Urothelium cell line (cell line): Measurements from ENCODE around the gene ZNF292.
"Not testable (repeated sequence)": the region's sequence is repeated elsewhere in the genome, so short reads cannot be mapped to it uniquely, and the experiment has no call there.

ENCODE experiments used
- DNase-seq: peaks from one replicate; pipeline ENCODE4 v3.0.0; 2011; ENCODE audit warnings: low spot score, mixed read lengths
- FAIRE-seq: peaks from 2 replicates; lab custom pipeline; 2011; peaks lifted over from hg19 to GRCh38; lab: Jason Lieb, UNC

The ZNF292 gene

DNA sequence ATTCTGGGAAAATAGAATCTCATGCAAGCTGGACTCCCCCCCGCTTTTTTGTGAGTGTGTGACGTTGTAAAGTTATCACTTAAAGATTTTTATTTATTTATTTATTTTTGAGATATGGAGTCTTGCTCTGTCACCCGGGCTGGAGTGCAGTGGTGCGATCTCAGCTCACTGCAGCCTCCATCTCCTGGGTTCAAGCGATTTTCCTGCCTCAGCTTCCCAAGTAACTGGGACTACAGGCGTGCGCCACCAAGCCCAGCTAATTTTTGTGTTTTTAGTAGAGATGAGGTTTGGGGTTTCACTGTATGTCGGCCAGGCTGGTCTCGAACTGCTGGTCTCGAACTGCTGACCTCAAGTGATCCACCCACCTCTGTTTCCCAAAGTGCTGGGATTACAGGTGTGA is 2.2 kb downstream of the ZNF292 start:
- not testable (repeated sequence) for FAIRE-seq, DNase-seq

DNA sequence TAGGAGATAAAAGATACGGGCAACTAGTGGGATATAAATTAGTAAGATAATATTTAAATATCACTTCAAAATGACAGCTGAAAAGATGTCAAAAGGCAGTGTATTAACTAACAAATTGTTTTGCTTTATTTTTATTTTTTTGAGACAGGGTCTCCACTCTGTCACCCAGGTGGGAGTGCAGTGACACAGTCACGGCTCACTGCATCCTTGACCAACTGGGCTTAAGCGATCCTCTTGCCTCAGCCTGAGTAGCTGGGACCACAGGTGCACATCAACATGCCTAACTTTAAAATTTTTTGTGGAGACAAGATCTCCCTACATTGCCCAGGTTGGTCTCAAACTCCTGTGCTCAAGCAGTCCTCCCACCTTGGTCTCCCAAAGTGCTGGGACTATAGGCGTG is 5.9 kb downstream of the ZNF292 start:
- FAIRE-seq, result no peak
- DNase-seq, result no peak

DNA sequence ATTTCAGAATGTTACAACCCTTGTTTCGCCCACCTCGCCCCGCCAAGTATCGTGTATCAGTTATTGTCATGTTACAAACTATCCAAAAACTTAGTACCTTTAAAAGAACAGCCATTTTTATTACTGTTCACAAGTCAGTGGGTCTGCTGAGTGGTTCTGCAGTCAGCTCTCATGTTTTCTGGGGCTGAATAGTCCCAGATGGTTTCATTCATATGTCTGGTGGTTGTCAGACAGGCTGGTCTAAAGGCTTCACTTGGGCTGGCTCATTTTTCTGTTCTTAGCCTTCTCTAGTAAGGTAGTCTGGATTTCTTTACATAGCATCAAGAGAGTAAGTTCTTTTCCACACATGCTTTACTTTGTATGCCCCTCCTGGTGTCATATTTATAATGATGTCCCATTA is 8.6 kb downstream of the ZNF292 start:
- DNase-seq (no peak), FAIRE-seq (no peak)

DNA sequence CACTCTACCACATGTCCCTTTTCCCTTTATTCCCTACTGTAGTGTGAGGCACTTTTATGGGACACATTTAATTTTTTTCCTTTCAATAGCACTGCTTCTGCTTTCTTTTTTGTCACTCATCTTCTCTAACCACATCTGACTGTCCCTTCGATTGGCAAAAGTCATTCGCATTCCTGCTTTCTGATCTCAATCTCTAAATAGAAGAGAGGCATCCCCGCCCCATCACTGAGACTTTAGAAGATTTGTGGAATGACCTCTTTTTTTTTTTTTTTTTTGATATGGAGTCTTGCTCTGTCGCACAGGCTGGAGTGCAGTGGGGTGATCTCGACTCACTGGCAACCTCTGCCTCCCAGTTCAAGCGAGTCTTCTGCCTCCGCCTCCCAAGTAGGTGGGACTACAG is 9.1 kb downstream of the ZNF292 start:
- no peak for FAIRE-seq
- DNase-seq, result no peak

DNA sequence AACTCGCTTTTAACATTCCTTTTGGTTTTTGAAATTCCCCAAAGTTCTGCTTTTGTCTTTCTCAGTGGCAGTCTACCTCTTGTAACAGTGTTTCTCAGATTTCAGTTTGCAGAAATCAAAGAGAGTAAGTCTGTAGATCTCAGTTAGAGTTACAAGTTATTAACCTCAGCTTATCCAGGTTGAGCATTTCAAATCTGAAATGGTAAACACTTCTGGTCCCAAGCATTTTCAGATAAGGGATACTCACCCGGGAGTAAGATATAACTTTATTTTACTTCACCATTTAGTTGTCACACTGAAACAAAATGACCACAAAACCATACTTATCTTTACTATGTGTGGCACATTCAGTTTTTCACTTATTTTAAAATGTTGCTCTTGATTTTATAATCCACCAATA is 9.8 kb downstream of the ZNF292 start:
- no peak for FAIRE-seq
- no peak for DNase-seq

DNA sequence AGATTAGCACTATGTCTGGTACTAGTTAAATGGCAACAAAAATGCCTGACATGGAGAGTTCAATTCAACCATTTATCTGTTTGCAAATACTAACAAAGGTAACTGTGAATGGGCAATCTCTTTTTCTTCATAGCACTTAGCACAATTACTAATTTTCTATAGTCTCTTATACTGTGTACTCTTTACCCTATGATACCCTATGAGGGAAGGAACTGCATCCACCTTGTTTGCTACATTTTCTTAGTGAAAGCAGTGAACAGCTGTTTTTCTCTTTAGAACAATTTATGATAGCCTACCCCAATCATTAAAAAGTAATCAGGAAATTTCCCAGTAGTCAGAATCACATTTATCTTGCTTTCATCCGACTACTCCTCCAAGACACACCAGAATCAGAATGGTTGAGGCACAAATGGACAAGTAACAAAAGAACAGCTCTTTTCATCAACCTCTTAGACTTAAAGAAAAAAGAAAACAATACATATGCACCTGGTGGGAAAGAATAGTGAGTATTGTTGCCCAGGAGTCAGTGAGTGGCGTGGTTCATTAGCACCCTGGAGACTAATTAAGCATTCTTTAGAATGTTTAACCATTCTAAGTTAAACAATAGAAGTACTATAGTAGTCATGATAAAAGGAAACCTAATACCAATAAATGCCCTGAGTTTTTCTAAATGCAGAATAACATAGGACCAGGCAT is 16.7 kb downstream of the ZNF292 start:
- FAIRE-seq (no peak), DNase-seq (no peak)

DNA sequence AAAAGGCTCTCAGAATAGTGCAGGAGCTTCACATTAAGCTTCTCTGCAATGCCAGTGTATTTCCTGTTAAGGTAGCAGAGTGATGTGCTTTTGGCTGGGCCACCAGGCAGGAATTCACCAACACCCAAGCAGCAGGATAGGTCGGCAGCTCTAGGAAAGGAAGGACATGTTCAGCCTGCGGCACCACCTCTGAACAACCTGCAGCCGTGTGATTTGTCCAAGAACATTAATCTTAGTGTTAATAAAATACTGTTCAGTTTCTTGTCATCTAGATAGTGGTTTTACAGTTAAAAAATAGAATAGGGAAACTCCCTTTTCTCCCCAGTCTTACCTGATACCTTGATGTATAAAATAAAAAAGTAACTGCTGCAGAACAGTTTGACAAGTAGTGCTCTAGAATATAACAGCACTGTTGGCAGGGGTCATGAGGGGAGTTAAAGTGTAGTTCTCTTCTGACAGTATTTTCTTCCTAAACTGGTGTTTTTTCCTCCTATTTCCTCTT is 18.8 kb downstream of the ZNF292 start:
- DNase-seq (no peak), FAIRE-seq (no peak)

DNA sequence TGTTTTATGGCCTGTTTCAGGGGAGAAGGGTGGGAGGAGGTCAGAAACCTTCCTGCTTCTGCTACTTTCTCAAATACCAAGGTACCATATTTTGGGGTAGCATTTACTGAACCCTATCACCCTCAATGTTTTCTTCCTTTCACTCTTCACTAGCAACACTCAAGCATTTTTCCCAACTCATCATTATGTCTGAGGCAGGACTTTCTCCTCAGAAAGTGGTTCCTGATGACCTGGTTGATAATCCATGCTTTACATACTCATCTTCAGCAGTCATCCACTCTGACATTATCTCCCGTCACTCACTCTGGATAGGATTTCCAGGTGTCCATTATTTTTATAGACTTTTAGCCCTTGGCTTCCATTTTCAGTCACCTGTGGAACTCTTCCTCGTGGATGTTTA is 21.1 kb downstream of the ZNF292 start:
- no peak for DNase-seq
- no peak for FAIRE-seq

DNA sequence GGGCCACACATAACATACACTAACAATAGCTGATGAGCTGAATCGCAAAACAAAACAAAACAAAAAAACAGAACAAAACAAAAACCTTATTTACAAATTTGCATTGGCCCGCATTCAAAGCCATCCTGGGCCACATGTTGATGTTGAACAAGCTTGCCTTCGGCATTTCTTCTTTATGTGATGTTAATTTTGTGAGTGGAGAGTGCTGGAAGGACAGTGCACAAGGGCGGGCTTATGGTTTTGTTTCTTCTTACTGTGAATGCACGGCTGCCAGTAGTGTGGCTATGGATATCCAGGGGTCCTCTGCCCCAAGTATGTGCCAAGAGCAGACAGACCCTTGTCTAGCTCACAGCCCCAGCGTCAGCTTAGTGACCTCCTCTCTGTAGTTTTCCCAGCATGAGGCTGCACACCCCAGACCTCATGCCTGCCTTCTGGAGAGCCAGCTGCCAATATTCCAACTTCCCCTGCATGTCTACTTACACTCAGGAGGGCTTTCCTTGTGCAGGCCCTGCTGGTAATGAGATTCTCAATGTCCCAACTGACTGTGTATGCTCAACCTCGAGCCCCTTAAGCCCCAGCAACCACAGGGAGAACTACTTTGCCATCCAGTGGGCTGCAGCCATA is 24.9 kb downstream of the ZNF292 start:
- no peak for DNase-seq

DNA sequence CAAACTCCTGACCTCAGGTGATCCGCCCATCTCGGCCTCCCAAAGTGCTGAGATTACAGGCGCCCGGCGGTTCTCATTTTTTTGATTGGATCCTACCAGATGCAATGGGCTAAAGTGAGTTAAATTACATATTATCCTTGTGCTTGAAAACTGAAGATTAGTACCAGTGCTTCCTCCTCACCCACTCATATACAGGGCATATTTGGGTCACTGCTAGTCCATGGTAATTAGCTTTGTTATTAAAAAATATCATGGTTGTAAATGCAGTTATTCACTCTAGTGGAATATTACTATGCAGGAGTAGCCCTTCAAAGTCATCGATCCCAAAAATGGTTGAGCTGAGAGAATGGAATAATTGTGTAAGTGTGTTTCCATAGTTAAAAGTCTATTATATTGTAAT is 26.5 kb downstream of the ZNF292 start:
- FAIRE-seq (no peak), DNase-seq (no peak)

More for the DNA sequence above, 24.9 kb downstream of the ZNF292 start:
- FAIRE-seq, result no peak

DNA sequence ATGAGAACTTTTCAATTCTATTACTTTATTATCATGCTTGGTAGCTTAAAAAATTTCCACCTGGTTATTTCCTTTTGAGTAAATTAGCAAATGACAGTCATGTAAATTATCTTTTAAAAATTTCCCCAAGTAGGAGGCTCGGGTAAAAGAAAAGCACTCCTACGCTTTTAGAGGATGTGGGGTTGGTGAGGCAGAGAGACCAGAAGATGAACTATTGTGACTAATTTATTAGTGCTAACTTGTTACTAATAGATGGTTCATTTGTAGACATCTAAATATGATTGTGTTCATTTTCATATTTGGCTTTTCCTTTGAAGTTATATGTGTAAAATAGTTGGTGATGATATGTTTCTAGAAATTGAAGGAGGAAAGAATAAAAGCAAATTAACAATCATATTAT is 27.0 kb downstream of the ZNF292 start:
- FAIRE-seq (no peak), DNase-seq (no peak)

DNA sequence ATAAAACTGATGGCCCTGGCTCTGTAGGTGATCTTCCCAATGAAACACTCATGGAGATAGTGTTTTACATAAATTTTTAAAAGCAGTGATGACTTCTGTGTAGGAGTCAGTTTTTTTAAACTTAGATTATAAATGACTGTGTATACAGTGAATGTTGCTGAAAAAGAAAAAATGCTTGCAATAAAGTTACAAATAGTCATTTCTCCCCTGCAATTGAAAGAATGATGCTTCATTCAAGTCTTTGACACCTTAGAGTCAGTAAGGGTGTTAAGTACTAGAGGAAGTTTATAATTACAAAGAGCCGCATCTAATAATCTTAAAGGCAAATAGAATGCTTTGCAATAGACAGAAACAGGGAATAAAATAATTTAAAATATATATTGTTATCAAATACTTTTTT is 27.6 kb downstream of the ZNF292 start:
- FAIRE-seq (no peak), DNase-seq (no peak)

DNA sequence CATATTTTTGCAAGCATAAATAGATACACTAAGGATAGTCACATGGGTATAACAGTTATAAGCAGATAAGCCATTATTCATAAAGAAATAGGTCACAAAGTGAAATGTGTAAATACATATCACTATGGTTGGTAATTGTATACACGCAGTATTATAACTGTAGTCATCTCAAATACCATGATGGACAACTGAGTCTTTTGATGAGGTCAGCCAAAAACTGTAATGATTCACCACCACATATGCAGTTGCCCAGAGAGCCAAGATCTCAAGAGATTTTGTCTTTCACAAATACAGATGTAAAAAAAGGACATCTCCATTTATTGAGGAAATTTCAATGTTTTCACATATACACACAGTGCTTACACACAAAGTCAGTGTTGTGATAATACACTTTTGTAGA is 28.3 kb downstream of the ZNF292 start:
- no peak for DNase-seq

DNA sequence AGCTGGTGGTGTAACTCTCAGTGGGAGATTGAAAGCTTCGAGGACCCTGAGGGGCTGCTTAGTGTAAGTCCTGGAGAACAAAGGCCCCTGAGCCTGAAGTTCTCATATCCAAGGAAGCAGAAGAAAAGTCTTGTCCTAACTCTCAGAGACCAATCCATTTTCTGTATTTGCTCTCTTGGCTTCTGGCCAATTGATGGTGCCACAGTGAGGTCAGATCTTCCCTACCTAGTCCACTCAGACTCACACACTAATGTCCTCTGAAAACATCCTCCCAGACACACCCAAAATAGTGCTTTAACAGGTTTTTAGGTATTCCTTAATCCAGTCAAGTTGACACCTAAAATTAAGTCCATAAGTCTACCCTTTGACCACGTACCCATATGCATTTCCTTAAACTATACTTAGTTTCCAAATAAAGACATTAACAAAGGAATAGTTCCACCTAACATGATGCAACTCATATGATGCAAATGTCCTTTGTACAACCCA is 29.4 kb downstream of the ZNF292 start:
- DNase-seq (no peak), FAIRE-seq (no peak)

More for the DNA sequence above, 28.3 kb downstream of the ZNF292 start:
- no peak for FAIRE-seq

DNA sequence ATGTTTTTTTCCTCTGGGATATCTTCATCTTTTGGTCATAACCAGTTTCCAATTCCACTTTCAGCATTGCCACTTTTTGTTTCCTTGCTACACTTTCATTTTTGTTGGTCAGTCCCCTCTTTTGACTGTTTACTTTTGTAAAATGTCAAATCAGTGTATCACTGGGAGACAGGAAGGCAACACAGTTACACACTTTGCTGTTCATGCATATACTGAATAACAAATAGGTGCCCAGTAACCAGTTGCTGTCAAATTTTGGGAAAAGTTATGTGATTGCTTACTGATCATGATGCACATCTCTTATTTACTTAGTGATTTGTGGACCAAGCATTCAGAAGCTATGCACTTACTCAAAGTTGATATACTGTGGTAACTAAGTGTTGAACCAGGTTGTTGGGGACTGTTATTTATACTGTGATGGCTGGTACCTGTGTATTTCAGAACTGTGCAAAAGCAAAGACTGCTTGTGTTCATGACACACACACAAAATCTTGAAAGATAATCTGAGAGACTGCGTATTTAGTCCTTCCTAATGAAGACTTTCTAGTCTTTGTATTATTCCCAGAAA is 41.0 kb downstream of the ZNF292 start:
- no peak for FAIRE-seq

DNA sequence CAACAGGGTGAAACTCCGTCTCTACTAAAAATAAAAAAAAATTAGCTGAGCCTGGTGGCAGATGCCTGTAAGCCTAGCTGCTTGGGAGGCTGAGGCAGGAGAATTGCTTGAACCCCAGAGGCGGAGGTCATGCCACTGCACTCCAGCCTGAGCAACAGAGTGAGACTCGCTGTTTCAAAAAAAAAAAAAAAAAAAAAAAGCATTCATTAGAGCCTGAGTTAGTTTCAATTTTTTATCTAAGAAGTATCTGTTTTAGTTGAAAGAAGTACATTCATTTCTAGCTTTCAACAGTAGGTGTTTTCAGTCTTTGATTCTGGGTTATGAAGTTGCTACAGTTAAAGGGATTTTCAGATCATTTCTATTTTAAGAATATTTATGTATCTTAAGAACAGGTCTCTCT is 42.2 kb downstream of the ZNF292 start:
- FAIRE-seq (no peak), DNase-seq (no peak)

More for the DNA sequence above, 41.0 kb downstream of the ZNF292 start:
- no peak for DNase-seq

DNA sequence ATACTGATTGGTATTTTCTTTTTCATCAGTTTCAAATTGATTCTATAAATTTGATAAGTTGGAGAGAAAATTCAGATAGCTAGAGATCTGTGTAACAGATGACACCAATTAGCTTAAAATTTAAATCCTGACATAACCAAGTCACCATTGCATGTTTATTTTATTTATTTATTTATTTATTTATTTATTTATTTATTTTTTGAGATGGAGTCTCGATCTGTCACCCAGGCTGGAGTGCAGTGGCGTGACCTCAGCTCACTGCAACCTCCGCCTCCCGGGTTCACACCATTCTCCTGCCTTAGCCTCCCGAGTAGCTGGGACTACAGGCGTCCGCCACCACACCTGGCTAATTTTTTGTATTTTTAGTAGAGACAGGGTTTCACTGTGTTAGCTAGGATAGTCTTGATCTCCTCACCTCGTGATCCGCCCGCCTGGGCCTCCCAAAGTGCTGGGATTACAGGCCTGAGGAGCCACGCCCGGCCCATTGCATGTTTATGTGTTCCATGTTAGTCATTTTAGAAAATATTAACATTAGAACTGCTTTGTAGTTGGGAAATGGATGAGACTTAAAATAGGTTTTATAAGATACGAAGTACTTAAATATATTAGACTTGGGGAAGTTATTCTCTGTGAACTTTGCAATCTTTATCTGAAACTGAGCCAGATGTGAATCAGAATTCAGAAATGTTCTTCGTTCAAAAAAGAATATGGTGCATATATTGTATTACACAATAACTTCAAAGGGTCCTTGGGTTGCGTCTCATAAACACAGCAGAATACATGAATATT is 42.9 kb downstream of the ZNF292 start:
- DNase-seq, FAIRE-seq: not testable (repeated sequence)

DNA sequence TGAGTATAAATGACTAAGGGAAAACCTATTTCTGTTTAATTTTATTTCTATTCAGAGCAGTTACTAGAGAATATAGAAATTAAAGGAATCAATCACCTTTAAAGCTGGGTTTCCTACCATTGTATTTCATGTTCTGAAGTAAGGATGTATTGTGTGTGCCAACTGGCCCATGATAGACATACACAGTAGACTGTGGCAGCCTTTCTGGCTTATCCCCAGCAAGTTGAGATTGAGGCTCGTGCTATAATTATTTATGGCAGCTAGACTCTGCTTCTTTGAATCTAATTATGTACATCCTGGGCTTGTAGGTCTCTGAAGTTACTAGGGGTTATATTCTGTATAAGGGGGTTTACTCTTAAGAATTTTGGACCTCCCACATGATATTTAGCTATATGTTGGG is 44.4 kb downstream of the ZNF292 start:
- FAIRE-seq, result no peak
- no peak for DNase-seq

DNA sequence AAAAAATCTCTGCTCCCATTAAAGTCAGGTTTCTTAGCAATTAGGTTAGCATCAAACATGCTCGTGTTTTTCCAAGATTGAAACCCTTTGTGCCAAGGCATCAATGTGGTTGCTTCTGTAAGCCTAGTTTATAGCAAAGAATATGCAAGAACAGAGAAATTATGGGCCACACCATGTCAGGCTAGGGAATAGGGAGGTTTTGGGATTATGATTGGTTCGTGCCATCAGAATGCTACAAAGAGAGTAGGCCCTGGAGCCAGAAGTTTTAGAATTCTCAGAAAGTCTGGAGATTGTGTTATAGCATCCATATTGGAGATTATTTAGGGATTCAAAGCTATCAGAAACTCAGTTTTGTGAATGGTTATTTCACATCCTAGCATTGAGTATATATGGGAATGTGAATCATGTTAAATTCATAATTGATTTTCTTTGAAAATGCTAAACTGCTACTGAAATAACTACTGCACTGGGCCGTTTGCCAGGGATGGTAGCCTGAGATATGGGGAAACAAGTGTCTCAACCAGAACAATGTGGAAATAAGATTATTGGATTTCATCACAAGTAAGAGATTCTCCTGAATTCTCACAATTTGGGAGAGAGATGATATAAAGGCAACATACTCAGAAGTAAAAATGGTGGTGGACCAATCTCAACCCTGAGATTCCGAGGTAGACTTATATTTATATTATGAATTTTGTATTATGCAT is 45.3 kb downstream of the ZNF292 start:
- DNase-seq, result no peak
- no peak for FAIRE-seq

DNA sequence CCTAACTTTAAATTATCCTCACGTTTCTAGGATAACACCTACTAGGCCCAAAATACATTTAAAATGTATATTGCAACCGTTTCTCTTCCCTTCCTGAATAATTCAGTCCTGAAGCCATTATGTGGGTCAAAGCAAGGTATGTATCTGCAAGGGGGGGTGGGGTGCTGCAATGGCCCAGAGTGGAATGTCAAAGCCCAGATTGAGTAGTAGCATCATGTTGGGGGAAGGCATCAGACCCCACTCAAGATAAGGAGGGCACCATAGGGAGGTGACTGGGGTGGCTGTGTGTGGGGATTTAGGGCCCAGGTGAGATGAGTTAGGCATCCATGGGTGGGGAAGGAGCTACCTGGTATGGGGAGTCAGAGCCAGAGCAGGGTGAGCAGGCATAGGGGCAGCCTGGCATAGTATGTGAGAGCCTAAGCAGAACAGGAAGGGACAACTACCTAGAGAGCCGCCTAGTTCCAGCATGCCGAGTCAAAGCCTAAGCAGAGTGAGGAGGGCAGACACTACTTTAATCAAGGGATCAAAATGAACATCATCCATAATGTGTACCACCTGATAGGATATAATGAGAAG is 48.2 kb downstream of the ZNF292 start:
- DNase-seq (no peak), FAIRE-seq (no peak)
